Kidney (tissue), 22 donors: ENCODE measurements around the gene PCDHB1. TPM values are rescaled to one million over a fixed set of nuclear protein-coding genes. Genes with fewer than 3 reads are reported as not detected.

ENCODE experiments used
- DNase-seq, 5 donors: peaks; one replicate each; pipeline ENCODE4 v3.0.0-alpha.2; 2013 to 2020
- FAIRE-seq: peaks from 2 replicates; lab custom pipeline; 2012; peaks lifted over from hg19 to GRCh38; lab: Jason Lieb, UNC
- H3K27ac ChIP-seq, 2 donors: one replicate each; pipeline ENCODE4 v1.7.0; 2013; ENCODE audit warnings: low read depth in 2 of 2, low read length in 2 of 2, inconsistent platforms in 1 of 2
- H3K27me3 ChIP-seq: one replicate; pipeline ENCODE4 v1.7.1; 2013; ENCODE audit warnings: low read length, inconsistent platforms; ENCODE audit not compliant: control insufficient read depth, insufficient read depth
- H3K36me3 ChIP-seq, 3 donors: one replicate each; pipeline versions ENCODE4 v1.7.0 to v1.7.1; 2013; ENCODE audit warnings: low read length in 3 of 3, control low read depth in 1 of 3, inconsistent platforms in 1 of 3; ENCODE audit not compliant: insufficient read depth in 3 of 3, control insufficient read depth in 2 of 3
- H3K4me1 ChIP-seq, 3 donors: one replicate each; pipeline versions ENCODE4 v1.7.0 to v1.7.1; 2013; ENCODE audit warnings: low read length in 3 of 3, inconsistent platforms in 1 of 3, low read depth in 1 of 3; ENCODE audit not compliant: control insufficient read depth in 2 of 3, insufficient read depth in 2 of 3
- H3K4me3 ChIP-seq, 3 donors: one replicate each; pipeline versions ENCODE4 v1.7.0 to v1.8.1; 2013; ENCODE audit warnings: low read length in 3 of 3, control low read depth in 1 of 3, inconsistent platforms in 1 of 3
- H3K9ac ChIP-seq, 3 donors: one replicate each; pipeline versions ENCODE4 v1.7.0 to v1.7.1; 2013; ENCODE audit warnings: low read length in 3 of 3, control low read depth in 1 of 3, inconsistent platforms in 1 of 3
- H3K9me3 ChIP-seq, 3 donors: one replicate each; pipeline versions ENCODE4 v1.7.0 to v1.7.1; 2013; ENCODE audit warnings: low read length in 3 of 3, control low read depth in 1 of 3, inconsistent platforms in 1 of 3; ENCODE audit not compliant: control insufficient read depth in 2 of 3, insufficient read depth in 1 of 3
- CTCF ChIP-seq: IDR thresholded peaks from 3 replicates; pipeline ENCODE4 v1.5.1; 2012; ENCODE audit warnings: mild to moderate bottlenecking, moderate library complexity, borderline replicate concordance; ENCODE audit not compliant: insufficient read depth; ENCODE audit errors: extremely low read depth
- intact Hi-C: fragments of 100-400 bp; cut with DNase I; formaldehyde crosslinking; loops from one replicate; pipeline ENCODE4 v1.11.1; 2022
- long read RNA-seq, 10 donors: library from polyadenylated mRNA in 1 of 10; unstranded in 1 of 10; transcript quantifications; one replicate each; pipeline ENCODE4 v2.0.0 and lab custom pipeline, GENCODE V29; 2021 to 2026
- polyA plus RNA-seq: library from polyadenylated mRNA; stranded (reverse); fragments of 350-450 nt; fragmentation: Illumina TruSeq; extraction: RNeasy Lipid Tissue Mini Kit (QIAGEN cat#74804); gene quantifications from one replicate; pipeline ENCODE4 v1.2.3, GENCODE V29; 2014; ENCODE audit warnings: low read depth, low replicate concordance; ENCODE audit not compliant: insufficient read depth
- total RNA-seq: library from RNA; stranded (reverse); fragmentation: NEBNext Ultra II Directional; extraction: Animal tissue kit (Norgen Biotek cat#: 25700); gene quantifications from one replicate; pipeline ENCODE4 v1.2.1, GENCODE V29; 2021
- donor health status: control.
- donor health status: control.
- donor health status: control.
- donor health status: control.
- donor health status: control.
- donor health status: DM: yes; HTN: yes; CAD: no.
- donor health status: Normal renal cell carcinoma (clear cell type).

PCDHB1 gene
- total RNA-seq (0.50 TPM), polyA plus RNA-seq (0.09 TPM)
- long read RNA-seq, donor 1, result 0 reads
- long read RNA-seq, donor 2, result 0 reads
- long read RNA-seq, donor 3, result 0 reads
- long read RNA-seq, donor 4, full-length matches to known transcripts, result 1 of 1 reads
- long read RNA-seq, donor 4, partial matches to known transcripts, result 0 of 1 reads
- long read RNA-seq, donor 4, other reads (novel, unspliced or antisense), result 0 of 1 reads
- long read RNA-seq, donor 5, result 0 reads
- long read RNA-seq, donor 6, full-length matches to known transcripts, result 1 of 1 reads
- long read RNA-seq, donor 6, partial matches to known transcripts, result 0 of 1 reads
- long read RNA-seq, donor 6, other reads (novel, unspliced or antisense), result 0 of 1 reads
- long read RNA-seq, donor 7, result 0 reads
- long read RNA-seq, donor 8, result 0 reads
- long read RNA-seq, donor 9, full-length matches to known transcripts, result 1 of 1 reads
- long read RNA-seq, donor 9, partial matches to known transcripts, result 0 of 1 reads
- long read RNA-seq, donor 9, other reads (novel, unspliced or antisense), result 0 of 1 reads
- long read RNA-seq, donor 10, result 0 reads

- H3K27ac ChIP-seq, result no peak within 1 kb of the TSS
- H3K36me3 ChIP-seq, result no peaks in the 10 kb centered on the region
- no peak for TF ChIP-seq CTCF
- no peaks in the 10 kb centered on the region for H3K9me3 ChIP-seq
- peak within 1 kb of the TSS; percentile 6 to 49 (median 31) for H3K9ac ChIP-seq
- DNase-seq (peak in 4 of 5 donors; percentile 24 to 61 (median 38)), FAIRE-seq (no peak)
- H3K4me3 ChIP-seq, result peak within 1 kb of the TSS; percentile 71 to 80 (median 78)
- H3K27me3 ChIP-seq, result no peaks in the 10 kb centered on the region
- no peaks in the 10 kb centered on the region for H3K4me1 ChIP-seq
- intact Hi-C loops, result no loop called here
Measured at GRCh38 chr5:141050622-141051520, at the start of gene PCDHB1. Gene PCDHB1, plus strand, starts transcription at chr5:141051374. Its CDS starts 97 bp downstream, at chr5:141051471.

- FAIRE-seq (no peak), DNase-seq (peak in 3 of 5 donors; percentile 30 to 54 (median 36))
- no peaks in the 10 kb centered on the region for H3K27me3 ChIP-seq
- peak overlapping the region; percentile 31 to 59 (median 46) for H3K4me3 ChIP-seq
- no peaks in the 10 kb centered on the region for H3K4me1 ChIP-seq
- intact Hi-C loops, result no loop called here
- no peaks in the 10 kb centered on the region for H3K36me3 ChIP-seq
- no peak for TF ChIP-seq CTCF
- H3K9me3 ChIP-seq, result no peaks in the 10 kb centered on the region
- H3K27ac ChIP-seq, result no peak overlapping the region
- H3K9ac ChIP-seq, result no peak overlapping the region
Measured at GRCh38 chr5:141001446-141001843, 49.7 kb upstream of the PCDHB1 start.

- no peak for TF ChIP-seq CTCF
- H3K9me3 ChIP-seq, result no peaks in the 10 kb centered on the region
- H3K27ac ChIP-seq, result no peak overlapping the region
- intact Hi-C loops, result no loop called here
- H3K4me1 ChIP-seq, result no peaks in the 10 kb centered on the region
- FAIRE-seq, result no peak
- H3K27me3 ChIP-seq, result no peaks in the 10 kb centered on the region
- no peaks in the 10 kb centered on the region for H3K36me3 ChIP-seq
- peak; percentile 15 to 79 (median 43) for DNase-seq
- peak overlapping the region; percentile 31 to 59 (median 46) for H3K4me3 ChIP-seq
- H3K9ac ChIP-seq, result no peak overlapping the region
Measured at GRCh38 chr5:141001844-141002604, 49.1 kb upstream of the PCDHB1 start.
